Ramos (cell line): ENCODE measurements around the gene CCDC85A.

ENCODE experiments used
- in situ Hi-C: fragments of 300-500 bp; cut with MboI; formaldehyde crosslinking; loops from one replicate; pipeline ENCODE4 v1.14.3; 2022; ENCODE audit warnings: low sequenced_read_pairs; ENCODE audit not compliant: unreplicated experiment

The CCDC85A gene

DNA sequence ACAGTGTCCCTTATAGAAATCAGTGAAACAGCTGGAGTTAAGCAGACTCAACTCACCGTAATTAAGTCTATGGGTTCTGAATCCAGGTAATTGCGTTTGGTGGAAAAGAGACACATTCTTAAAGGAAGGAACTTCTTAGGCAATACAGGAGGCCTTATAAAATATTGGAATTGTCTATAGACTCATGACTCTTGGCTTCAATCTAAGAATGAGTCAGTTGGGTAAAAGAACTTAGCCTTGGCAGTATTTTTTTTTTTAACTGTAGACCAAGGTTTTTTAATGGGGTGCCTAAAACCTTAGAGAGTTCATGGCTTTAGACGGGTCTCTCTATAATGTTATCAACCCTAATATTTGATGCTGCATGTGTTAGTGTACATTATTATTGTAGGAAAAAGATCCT is 47.6 kb downstream of the CCDC85A start:
- in situ Hi-C loops: no loop called here

DNA sequence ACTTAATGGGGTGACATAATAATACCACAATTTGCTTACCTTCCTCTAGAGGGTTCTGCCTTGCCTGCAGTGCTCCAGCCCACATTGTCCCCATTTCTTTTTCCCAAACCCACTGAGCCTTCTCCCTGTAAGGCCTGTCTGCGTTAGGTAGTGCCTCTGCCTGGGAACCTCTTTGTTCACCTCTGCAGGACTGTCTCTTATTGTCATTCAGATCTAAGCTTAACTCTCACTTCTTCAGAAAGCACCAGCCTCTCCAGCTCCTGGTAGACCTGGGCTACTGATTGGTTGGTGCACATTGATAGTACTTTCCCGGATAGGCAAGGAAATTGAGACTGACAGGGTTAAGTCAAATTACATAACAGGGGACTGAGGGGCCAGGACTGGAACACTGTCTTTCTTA is 49.1 kb downstream of the CCDC85A start:
- in situ Hi-C loops: no loop called here

DNA sequence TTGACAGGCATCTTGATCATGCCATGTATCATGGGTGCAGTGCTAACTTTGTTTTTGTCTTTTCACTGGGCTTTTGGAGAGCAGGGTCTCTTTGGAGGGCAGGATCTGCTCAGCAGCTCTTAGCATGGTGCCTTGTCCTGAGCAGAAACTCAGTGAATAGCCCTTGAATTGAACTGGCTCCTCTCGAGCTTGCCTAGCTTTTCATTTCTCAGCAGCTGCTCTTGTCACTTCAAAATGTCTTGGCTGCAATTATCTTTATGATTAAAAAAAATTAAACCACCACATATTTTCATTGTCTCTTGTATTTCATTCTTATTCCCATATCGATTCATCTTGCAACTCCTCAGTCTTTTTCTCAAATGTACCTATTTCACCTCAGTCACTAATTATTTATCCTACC is 50.5 kb downstream of the CCDC85A start:
- in situ Hi-C loops: no loop called here

DNA sequence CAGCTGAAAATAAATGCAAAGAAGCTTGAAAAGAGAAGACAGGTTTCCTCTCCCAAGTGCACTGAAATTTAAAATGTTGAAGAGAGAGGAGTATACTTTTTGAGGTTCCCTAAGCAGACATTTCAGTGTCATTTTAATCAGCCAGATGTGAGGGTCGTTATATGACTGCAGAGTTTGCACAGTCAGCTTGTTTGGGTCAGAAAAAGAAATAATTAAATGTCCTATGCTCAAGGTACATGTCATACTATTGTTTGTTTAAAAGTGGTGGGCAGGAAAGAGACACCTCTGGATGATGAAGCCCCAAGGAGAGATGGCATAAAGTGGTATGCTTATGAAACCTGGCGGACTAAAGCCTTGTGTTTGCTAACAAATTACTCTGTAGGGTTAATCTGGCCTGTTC is 55.2 kb downstream of the CCDC85A start:
- in situ Hi-C loops: no loop called here

DNA sequence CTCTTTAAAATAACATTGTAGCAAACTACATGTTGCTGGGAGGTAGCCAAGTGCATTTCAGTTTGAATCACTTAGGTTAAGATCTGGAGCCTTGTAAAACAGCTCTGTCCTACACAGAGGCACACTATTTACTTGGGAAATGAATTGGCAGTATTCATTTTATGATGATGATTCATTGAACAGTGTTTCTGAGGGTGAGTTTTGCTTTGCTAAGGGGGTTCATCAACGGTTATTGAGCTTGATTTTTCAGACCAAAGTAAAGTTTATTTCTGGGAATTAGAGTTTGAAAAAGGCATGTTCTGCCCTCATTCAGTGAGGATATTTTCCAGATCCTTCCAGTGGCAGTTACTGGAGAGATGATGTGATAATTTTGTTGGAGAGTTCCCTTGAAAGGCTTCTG is 55.6 kb downstream of the CCDC85A start:
- in situ Hi-C loops: no loop called here

DNA sequence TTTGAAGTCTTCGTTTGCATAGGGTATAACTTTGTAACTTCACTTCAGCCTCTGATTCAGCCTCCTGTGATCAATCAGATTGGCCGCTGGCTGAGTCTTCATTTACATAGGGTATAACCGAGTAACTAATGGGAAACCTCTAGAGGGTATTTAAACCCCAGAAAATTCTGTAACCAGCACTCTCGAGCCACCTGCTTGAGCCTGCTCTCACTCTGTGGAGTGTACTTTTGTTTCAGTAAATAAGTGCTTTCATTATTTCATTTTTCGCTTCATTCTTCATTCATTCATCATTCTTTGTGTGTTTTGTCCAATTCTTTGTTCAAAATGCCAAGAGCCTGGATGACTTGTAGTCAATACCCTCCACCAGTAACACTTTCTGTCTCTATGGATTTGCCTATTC is 56.4 kb downstream of the CCDC85A start:
- in situ Hi-C loops: no loop called here

DNA sequence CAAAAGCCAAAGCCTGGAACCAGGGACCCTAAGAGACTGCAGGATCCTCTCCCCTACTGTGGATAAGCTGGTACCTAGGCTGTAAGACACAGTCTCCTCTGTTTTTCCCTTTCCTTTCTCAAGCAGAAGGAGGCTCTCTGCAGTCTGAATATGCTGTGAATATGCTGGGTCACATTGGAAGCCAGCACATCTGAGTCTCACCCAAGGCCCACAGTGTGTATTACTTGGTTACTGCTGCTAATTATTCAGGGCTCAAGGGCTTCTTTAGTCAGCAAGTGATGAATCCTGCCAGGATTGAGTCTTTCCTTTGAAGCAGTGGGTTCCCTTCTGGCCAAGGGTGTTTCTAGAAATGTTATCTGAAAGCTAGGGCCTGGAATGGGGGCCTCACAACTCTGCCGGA is 60.7 kb downstream of the CCDC85A start:
- in situ Hi-C loops: no loop called here

DNA sequence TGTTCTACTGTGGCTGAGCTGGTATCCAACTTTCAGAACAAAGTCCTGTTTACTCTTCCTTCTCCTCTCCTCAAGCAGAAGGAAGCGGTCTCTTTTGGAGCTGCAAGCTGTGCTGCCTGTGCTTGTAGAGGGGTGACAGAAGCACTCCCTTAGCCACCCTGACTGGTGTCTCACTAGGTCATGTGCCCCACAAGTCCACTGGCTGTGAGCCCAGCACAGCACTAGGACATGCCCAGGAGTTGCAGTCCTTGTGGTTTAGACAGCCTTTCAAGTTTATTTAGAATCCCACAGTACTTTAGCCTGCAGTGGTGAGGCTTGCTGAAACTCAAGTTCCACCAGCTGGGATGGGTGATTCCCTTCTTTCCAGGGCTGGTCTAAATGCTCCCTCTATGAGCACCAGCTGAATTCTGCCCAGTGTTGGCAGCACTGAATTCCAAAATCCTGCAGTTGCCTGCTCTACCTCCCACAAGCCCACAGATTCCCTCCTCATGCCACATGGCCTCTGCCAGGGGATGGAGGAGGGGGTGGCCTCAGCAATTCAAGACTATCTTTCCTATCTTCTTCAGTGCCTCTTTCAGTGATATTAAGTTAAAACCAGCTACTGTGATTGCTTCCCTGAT is 61.2 kb downstream of the CCDC85A start:
- in situ Hi-C loops: no loop called here

DNA sequence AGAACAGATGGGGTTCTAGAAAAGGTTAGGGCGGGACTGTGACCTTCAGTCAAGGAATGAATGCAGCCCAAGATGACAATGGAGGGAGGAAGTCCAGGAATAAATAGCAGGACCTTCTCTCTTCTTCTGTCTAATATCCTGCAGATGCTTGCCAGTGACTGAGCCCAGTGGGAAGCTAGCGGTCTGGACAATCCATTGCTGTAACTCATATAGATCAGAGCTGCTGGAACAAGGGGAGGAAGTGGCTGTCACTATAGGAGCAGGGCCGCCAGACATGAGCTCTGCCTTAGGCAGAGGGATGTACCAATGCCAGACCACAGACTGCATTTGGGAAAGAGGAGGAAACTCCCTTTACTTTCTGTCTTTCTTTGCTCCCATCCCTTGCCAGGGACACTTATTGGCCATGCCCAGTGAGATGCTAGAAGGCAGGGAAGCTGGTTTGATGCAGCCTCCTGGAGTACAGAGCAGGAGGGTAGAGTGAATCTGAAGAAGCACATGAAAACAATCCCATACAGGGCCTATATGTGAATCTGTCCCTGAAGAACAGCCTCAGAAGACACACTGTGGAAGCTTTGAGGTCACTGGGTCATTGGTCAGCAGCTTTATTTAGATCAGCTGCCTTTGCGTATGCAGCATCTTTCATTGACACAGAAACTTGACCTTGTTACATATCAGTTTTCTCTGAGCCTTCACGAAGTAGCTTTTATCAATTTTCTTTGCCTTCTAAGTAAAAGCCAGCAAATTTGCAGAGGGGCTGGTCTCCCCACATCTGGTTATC is 65.4 kb downstream of the CCDC85A start:
- in situ Hi-C loops: no loop called here

DNA sequence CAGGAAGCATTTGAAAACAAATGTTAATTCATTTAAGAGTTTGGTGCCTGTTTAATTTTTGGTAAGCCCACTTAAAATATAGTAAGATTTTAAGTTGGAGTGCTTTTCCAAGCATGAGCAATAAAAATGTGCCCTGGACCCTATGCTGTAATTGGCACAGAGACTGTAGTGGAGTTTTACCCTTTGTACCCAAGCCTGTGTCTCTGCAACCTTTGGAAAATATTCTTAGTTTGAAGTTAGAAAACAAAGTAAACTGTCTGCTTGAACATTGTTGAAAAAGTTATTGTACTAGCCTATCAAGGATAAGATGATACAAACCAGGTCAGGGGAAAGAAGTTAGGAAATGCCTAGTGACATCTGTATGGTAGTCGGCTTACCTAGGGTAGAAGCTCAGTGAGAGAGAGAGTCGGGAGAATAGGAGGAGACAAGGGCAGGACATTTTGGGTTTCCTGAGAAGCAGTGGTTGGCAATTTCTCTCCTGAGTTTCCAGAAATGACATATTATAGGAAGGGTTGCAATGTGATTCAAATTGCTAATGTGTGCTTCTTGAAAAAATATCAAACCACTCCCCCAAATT is 66.5 kb downstream of the CCDC85A start:
- in situ Hi-C loops: no loop called here

DNA sequence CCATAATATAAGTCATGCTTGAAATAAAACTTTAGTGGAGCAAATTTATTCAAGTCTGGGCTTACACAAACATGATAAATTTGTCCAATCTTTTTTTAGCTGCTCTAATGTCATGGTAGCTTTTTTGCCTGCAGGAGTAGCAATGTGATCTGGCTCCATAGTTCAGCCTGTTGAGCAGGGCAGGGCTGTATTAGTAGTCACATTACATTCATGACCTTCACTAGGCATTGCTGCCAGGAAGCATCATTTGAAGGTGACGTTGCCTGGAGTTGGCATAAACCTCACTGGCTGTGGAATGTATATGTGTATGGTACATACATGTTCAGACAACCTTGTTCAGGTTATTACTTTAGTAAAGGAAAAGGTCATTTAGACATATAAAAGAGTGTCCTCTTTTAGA is 76.6 kb downstream of the CCDC85A start:
- in situ Hi-C loops: no loop called here

DNA sequence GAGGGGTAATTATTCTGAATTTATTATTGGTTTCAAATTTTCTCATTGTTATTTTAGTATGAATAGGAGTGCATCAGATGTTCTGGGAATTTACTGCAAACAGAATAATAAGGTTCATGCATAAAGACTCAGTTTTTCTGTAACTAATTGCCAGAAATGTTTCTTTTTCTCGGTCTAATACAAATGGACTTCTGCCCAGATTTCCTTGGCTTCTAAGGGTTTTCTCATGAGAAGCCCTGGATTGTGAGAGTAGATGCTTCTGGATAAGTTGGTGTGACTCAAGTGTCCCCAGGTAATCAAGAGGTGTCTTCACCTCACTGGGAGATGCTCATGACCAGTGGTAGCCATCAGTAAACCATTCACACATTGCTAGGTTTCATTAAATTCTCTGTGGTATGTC is 78.5 kb downstream of the CCDC85A start:
- in situ Hi-C loops: no loop called here

DNA sequence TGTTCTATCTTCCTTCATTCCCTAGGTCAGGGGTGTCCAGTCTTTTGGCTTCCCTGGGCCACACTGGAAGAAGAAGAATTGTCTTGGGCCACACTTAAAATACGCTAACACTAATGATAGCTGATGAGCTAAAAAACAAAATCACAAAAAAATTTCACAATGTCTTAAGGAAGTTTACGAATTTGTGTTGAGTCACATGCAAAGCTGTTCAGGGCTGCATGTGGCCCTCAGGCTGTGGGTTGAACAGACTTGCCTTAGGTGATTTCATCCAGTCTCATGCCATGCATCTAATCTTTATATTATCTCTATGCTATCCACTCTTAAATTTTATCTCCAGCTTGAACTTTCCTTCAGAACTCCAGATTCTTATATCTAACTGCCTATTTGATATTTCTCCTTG is 80.1 kb downstream of the CCDC85A start:
- in situ Hi-C loops: no loop called here

DNA sequence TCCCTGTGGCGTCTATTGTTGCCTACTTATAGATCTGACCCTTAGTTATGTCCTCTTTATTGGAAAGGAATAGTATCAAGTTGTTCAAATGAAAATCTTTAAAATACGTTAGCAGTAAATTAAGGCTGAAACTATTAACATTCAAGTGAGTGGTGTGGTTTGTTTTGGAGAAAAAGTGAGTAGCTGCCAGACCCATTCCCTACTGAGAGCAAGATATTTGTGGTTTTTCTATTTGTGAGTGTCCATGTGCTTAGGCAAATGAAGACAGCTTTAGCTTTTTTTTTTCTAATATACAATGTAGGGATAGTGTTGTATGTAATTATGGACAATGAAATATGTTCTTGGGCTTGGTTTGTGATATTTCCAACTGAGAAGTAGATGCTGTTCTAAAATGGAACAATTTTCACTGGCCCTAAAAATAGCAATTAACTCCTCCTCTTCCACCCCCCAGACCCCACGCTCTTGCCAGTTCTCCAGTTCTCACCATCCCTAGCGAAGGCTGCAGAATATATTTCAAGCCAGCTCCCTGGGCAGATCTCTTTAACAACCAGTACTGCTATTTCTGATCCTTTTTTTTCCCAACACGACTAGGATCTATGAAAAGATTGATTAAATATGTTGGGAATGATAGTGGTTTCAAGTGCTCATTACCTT is 83.1 kb downstream of the CCDC85A start:
- in situ Hi-C loops: no loop called here

DNA sequence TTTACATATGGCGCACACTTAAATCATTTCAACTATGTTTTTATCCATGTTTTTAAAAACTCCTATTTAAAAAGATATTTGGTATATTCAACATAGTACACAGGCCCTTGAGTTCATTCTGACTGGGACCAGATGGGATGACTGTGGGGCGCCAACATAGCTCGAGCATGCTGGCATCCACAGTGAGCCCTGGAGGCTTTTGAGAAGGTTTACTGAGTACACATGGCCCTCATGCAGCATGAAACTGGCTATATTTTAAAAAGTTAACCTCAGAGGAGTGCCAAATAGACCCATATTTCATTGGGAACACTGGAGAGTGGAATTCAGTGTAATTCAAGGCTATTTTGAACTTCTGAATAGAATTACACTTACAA is 83.6 kb downstream of the CCDC85A start:
- in situ Hi-C loops: no loop called here

DNA sequence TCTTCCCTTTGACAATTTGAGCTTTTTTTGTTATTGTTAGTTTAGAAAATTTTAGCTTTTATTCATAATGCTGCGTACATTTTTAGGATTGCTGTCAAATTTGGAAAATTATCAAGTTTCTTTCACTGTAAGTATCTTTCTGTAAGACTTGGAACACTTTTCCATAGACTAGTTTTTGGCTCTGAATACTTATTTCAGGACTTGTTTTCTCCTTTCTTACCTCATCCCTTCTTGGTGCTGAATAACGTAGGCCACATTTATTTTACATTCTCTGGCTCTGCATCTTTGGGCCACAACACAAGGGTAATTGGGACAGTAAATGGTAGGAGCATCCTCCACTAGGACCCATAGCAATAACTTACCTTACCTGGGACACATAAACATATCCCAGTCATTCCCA is 85.1 kb downstream of the CCDC85A start:
- in situ Hi-C loops: no loop called here

DNA sequence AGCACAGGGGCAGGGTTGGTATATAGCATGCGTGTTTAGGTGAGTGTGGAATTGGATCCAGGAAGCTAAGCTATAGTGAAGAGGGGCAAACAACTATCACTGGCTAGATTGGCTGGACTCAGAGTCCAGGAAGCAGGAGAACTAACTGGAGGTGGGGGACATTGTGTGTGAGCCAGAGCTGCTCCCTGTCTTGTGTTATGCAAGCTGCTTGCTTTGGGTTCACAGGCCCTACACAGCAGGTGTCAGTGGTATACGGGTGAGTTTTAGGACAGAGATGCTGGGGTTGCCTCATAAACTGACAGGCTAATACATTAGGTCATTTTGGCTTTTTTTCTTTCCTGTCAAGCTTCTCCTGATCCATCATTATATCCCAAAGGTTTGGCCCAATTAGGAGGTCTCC is 87.5 kb downstream of the CCDC85A start:
- in situ Hi-C loops: no loop called here

DNA sequence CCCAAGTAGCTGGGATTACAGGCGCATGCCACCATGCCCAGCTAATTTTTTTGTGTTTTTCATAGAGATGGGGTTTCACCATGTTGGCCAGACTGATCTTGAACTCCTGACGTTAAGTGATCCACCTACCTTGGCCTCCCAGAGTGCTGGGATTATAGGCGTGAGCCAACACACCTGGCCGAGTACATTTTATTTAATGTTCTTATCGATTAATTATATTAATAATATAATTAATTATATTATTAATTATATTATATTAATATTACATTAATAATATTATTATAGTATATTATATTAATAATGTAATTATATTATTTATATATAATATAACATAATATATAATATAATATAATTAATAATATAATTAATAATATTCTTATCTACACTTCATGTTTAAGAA is 101.4 kb downstream of the CCDC85A start:
- in situ Hi-C loops: no loop called here

DNA sequence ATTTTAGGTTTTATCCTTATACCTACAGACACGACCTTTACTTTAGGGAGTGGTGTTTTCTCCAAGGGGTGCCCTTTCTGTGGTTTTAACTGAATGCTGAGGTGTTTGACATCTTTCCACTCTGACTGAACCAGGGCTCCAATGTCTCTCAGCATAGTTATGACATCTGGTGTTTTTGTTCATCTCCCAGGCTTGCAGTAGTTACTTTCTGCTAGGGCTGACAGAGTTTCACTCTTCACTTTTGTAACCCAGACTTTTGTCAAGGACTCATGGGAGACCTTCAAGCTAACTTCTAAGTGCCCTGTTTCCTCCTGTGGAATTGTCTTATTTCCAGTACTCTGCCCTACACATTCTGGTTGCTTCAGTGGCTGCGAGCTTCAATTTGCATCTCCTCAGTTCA is 103.1 kb downstream of the CCDC85A start:
- in situ Hi-C loops: no loop called here

DNA sequence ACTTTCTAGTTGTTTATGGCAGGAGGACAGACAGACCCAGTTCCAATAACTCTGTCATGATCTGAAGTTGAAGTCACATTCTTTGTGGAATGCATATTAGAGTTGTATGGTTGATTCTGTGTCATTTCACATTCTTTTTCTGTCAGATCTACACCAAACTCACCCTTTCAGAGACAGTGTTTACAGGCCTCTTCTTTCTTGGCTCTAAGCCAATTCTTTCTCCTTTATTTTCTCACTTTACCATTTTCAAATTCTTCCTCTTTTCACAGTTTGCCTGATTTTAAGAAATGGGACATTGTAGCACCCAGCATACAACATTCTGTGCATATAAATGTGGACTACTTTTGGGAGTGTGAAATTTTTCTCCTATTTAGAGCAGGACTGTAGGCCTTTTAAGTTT is 103.7 kb downstream of the CCDC85A start:
- in situ Hi-C loops: no loop called here

DNA sequence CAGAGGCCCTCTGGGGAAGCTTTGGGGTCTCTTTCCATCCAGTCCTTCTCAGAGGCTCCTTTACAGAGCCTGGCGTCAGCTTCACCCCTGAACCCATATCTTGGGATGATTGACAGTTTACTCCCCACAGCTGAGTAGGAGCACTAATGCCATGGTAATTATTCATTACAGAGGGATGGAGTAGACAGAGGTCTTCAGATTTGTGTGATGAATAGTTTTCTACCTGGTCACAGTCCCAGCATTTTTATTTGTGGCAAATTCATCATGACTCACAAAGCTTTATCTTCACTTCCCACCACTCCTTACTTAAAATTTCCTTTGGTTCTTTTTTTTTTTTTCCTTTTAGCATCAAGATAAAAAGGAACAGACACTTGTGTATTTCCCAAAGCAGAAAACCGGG is 104.2 kb downstream of the CCDC85A start:
- in situ Hi-C loops: no loop called here
